Stomach smooth muscle (tissue), 2 donors: Measurements from ENCODE around the gene PMEPA1.

Experiments used
- H3K27ac ChIP-seq: one replicate; pipeline ENCODE4 v1.7.0; 2013; ENCODE audit warnings: mild to moderate bottlenecking, low read length, inconsistent platforms
- H3K27me3 ChIP-seq, 2 donors: one replicate each; pipeline ENCODE4 v1.7.0; 2013; ENCODE audit warnings: low read length in 2 of 2; ENCODE audit not compliant: insufficient read depth in 2 of 2, control insufficient read depth in 1 of 2
- H3K36me3 ChIP-seq, 2 donors: one replicate each; pipeline ENCODE4 v1.7.0; 2013; ENCODE audit warnings: low read length in 2 of 2; ENCODE audit not compliant: control insufficient read depth in 2 of 2, insufficient read depth in 2 of 2
- H3K4me1 ChIP-seq: one replicate; pipeline ENCODE4 v1.7.0; 2013; ENCODE audit warnings: low read length; ENCODE audit not compliant: control insufficient read depth, insufficient read depth
- H3K4me3 ChIP-seq, 2 donors: one replicate each; pipeline ENCODE4 v1.7.0; 2013; ENCODE audit warnings: low read length in 2 of 2
- H3K9ac ChIP-seq, 2 donors: one replicate each; pipeline ENCODE4 v1.7.0; 2013; ENCODE audit warnings: low read length in 2 of 2, mild to moderate bottlenecking in 1 of 2
- H3K9me3 ChIP-seq, 2 donors: one replicate each; pipeline ENCODE4 v1.7.0; 2013; ENCODE audit warnings: low read length in 2 of 2; ENCODE audit not compliant: control insufficient read depth in 2 of 2
- donor health status: healthy.
- donor health status: Pancreatic carcinoma.

PMEPA1 gene

DNA sequence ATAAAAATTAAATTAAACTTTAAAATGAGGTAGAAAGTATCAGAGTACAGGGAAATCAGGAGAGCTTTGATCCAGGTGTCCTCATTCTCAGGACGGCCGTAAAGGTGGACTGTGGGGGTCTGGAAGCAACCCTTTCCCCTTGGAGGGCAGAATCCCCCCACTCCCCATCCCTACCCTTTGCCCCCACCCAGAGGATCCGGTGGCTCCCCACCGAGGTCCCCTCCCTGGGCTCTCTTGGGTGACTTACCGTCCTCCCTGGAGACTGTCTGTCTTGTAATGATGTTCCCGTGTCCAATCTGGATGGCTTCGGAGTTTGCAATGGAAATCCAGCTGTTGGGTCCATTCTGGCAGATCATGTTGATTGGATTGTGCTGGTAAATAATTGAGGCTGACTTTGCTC is 96.9 kb downstream of the PMEPA1 start:
- Histone ChIP-seq H3K27ac (no peak overlapping the region), H3K27me3 (peaks cover 2 to 11% of the 10 kb centered on the region in 2 donors), H3K9me3 (no peaks in the 10 kb centered on the region), H3K4me1 (no peaks in the 10 kb centered on the region), H3K36me3 (no peaks in the 10 kb centered on the region), H3K4me3 (no peak overlapping the region), H3K9ac (no peak overlapping the region)

DNA sequence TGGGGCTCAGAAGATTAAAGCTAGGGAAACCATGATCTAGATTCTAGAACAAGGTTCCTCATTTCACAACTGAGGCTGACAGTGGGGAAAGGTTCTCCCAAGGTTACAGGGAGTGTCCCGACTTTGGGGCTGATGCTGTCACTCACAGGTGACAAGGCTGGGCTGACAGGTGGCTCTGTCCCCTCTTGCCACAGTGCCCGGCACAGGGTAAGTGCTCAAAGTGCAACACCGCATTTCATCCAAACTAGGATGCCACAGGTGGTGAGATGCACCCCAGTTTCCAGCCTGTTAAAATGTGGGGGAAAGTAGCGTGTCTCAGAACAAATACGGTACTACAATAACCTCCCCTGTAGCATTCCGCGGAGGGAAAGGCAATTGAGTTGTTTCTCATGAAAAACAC is 97.4 kb downstream of the PMEPA1 start:
- H3K36me3 ChIP-seq: no peaks in the 10 kb centered on the region
- H3K4me3 ChIP-seq: no peak overlapping the region
- no peak overlapping the region for H3K9ac ChIP-seq
- no peak overlapping the region for H3K27ac ChIP-seq
- H3K27me3 ChIP-seq: peaks cover 2 to 11% of the 10 kb centered on the region in 2 donors
- H3K9me3 ChIP-seq: no peaks in the 10 kb centered on the region
- H3K4me1 ChIP-seq: no peaks in the 10 kb centered on the region

DNA sequence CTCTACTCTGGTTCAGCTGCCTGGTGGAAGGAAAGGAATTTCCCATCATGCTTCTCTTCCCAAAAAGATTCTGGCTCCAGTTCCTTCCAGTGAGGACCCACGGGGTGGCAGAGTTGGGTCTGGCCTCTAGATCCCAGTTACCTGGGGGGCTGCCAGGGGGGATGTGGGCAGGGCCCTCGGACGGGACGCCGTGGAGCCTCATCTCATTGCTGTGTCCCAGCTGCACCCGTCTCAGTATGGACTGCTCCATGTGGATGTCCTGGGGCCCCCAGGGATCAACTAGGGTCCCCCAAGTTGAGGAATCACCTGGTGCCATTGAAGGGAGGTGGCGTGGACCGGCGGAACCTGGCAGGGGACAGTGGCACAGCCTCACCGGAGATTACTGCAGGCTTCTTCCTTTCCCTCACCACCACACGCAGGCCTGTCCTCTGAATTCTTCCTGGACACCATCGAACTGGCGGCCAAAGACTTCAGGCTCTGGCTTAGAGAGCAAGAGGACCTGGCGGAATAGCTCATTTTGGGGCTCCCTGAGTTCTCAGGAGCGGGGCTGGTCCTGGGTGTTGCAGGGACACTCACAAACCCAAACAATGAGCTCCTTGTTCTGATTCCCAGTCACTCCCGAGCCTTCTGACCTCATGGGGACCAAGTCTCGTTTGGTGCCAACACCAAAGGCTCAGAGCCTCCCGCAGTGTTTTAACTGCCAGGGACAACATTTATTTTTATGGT is 98.1 kb downstream of the PMEPA1 start:
- Histone ChIP-seq H3K36me3 (no peaks in the 10 kb centered on the region), H3K4me3 (no peak overlapping the region), H3K27ac (no peak overlapping the region), H3K9me3 (no peaks in the 10 kb centered on the region), H3K9ac (no peak overlapping the region), H3K27me3 (peaks cover 2 to 11% of the 10 kb centered on the region in 2 donors), H3K4me1 (no peaks in the 10 kb centered on the region)

- H3K27ac ChIP-seq: no peak overlapping the region
- H3K36me3 ChIP-seq: no peaks in the 10 kb centered on the region
- H3K9me3 ChIP-seq: no peaks in the 10 kb centered on the region
- H3K27me3 ChIP-seq: peaks cover 2 to 11% of the 10 kb centered on the region in 2 donors
- no peak overlapping the region for H3K9ac ChIP-seq
- H3K4me3 ChIP-seq: no peak overlapping the region
- H3K4me1 ChIP-seq: no peaks in the 10 kb centered on the region
These were observed 99.4 kb downstream of the PMEPA1 start for GRCh38 chr20:57610261-57610952.

GRCh38 chr20:57609842-57610167 is 100.0 kb downstream of the PMEPA1 start:
- H3K27ac ChIP-seq: no peak overlapping the region
- no peak overlapping the region for H3K9ac ChIP-seq
- no peaks in the 10 kb centered on the region for H3K36me3 ChIP-seq
- H3K27me3 ChIP-seq: peaks cover 2 to 11% of the 10 kb centered on the region in 2 donors
- H3K9me3 ChIP-seq: no peaks in the 10 kb centered on the region
- no peaks in the 10 kb centered on the region for H3K4me1 ChIP-seq
- no peak overlapping the region for H3K4me3 ChIP-seq

- no peaks in the 10 kb centered on the region for H3K9me3 ChIP-seq
- H3K4me1 ChIP-seq: no peaks in the 10 kb centered on the region
- no peaks in the 10 kb centered on the region for H3K36me3 ChIP-seq
- no peak overlapping the region for H3K4me3 ChIP-seq
- peaks cover 2 to 11% of the 10 kb centered on the region in 2 donors for H3K27me3 ChIP-seq
- no peak overlapping the region for H3K27ac ChIP-seq
- no peak overlapping the region for H3K9ac ChIP-seq
These were observed 100.6 kb downstream of the PMEPA1 start for GRCh38 chr20:57609086-57609841.

GRCh38 chr20:57608516-57608915 is 101.3 kb downstream of the PMEPA1 start:
- no peaks in the 10 kb centered on the region for H3K36me3 ChIP-seq
- H3K9me3 ChIP-seq: no peaks in the 10 kb centered on the region
- no peak overlapping the region for H3K4me3 ChIP-seq
- no peaks in the 10 kb centered on the region for H3K4me1 ChIP-seq
- H3K27me3 ChIP-seq: peaks cover 2 to 11% of the 10 kb centered on the region in 2 donors
- H3K9ac ChIP-seq: no peak overlapping the region
- no peak overlapping the region for H3K27ac ChIP-seq

DNA sequence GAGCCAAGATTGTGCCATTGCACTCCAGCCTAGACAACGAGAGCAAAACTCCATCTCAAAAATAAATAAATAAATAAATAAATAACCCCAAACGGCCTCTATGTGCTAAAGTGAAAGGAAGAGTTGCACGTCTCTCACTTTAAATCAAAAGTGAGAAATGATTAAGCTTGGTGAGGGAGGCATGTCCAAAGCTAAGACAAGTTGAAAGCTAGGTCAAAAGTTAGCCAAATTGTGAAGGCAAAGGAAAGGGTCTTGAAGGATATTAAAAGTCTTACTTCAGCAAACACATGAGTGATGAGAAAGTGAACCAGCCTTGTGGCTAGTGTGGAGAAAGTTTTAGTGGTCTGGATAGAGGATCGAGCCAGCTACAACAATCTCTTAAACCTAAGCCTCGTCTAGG is 103.9 kb downstream of the PMEPA1 start:
- H3K4me1 ChIP-seq: no peaks in the 10 kb centered on the region
- no peak overlapping the region for H3K4me3 ChIP-seq
- no peak overlapping the region for H3K9ac ChIP-seq
- no peaks in the 10 kb centered on the region for H3K9me3 ChIP-seq
- H3K27me3 ChIP-seq: peaks cover 2 to 11% of the 10 kb centered on the region in 2 donors
- H3K36me3 ChIP-seq: no peaks in the 10 kb centered on the region
- H3K27ac ChIP-seq: no peak overlapping the region

- no peaks in the 10 kb centered on the region for H3K4me1 ChIP-seq
These were observed 104.8 kb downstream of the PMEPA1 start for GRCh38 chr20:57605045-57605444.

DNA sequence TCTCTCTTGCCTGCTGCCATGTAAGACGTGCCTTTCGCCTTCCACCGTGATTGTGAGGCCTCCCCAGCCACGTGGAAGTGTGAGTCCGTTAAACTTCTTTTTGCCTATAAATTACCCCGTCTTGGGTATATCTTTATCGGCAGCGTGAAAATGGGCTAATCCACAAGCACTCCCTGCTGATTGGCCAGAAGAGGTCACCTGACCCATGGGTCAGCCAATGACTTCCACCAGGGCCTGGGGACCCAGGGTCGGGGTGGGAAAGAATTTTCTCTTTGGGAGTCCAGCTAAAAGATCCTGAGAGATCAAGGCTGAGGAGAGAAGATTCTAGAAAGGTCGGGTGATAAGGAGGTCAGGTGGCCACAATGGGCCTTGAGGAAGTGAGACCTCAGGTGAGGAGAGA is 106.7 kb downstream of the PMEPA1 start:
- Histone ChIP-seq H3K27me3 (no peaks in the 10 kb centered on the region), H3K9me3 (no peaks in the 10 kb centered on the region), H3K36me3 (no peaks in the 10 kb centered on the region), H3K4me3 (no peak overlapping the region), H3K27ac (no peak overlapping the region), H3K4me1 (no peaks in the 10 kb centered on the region), H3K9ac (no peak overlapping the region)

More at GRCh38 chr20:57605045-57605444, 104.8 kb downstream of the PMEPA1 start:
- Histone ChIP-seq H3K27ac (no peak overlapping the region), H3K27me3 (peaks cover 2 to 10% of the 10 kb centered on the region in 2 donors), H3K4me3 (no peak overlapping the region), H3K9me3 (no peaks in the 10 kb centered on the region), H3K36me3 (no peaks in the 10 kb centered on the region), H3K9ac (no peak overlapping the region)
